GM23338 (cell line): ENCODE measurements around the gene ARSB. TPM values are rescaled to one million over a fixed set of nuclear protein-coding genes. Genes with fewer than 3 reads are reported as not detected.
"Not testable (repeated sequence)": the region's sequence is repeated elsewhere in the genome, so short reads cannot be mapped to it uniquely, and the experiment has no call there.

Source experiments
- ATAC-seq: fragments of 200-7000 bp; cut with Tn5 transposase; 3 replicates; pipeline ENCODE4 v1.9.1; 2020
- DNase-seq: peaks from one replicate; pipeline ENCODE4 v3.0.0-alpha.2; 2015; ENCODE audit warnings: low spot score
- H2AFZ ChIP-seq: fragments of 200-600 bp; sonication (generic); 2 replicates; pipeline ENCODE4 v1.8.0; 2016; ENCODE audit warnings: antibody characterized with exemption, mild to moderate bottlenecking, moderate library complexity
- H3F3A ChIP-seq: fragments of 200-600 bp; sonication (generic); replicated peaks from 2 replicates; pipeline ENCODE4 v1.8.0; 2017; ENCODE audit warnings: antibody characterized with exemption, mixed run types, low read depth
- H3K27ac ChIP-seq: fragments of 200-600 bp; sonication (generic); 2 replicates; pipeline ENCODE4 v1.6.1; 2016; ENCODE audit warnings: low read depth
- H3K27me3 ChIP-seq: fragments of 200-600 bp; sonication (generic); 2 replicates; pipeline ENCODE4 v1.8.0; 2016; ENCODE audit warnings: mild to moderate bottlenecking, mixed run types, moderate library complexity; ENCODE audit not compliant: insufficient read depth
- H3K36me3 ChIP-seq: fragments of 200-600 bp; sonication (generic); 2 replicates; pipeline ENCODE4 v1.8.0; 2016; ENCODE audit warnings: mild to moderate bottlenecking; ENCODE audit not compliant: insufficient read depth
- H3K4me1 ChIP-seq: fragments of 200-600 bp; sonication (generic); 2 replicates; pipeline ENCODE4 v1.8.0; 2016; ENCODE audit warnings: mild to moderate bottlenecking, moderate library complexity; ENCODE audit not compliant: insufficient read depth
- H3K4me2 ChIP-seq: fragments of 200-600 bp; sonication (generic); 2 replicates; pipeline ENCODE4 v1.7.1; 2017; ENCODE audit warnings: mixed run types
- H3K4me3 ChIP-seq: fragments of 200-600 bp; sonication (generic); 2 replicates; pipeline ENCODE4 v1.6.1; 2016; ENCODE audit warnings: mixed run types
- H3K79me2 ChIP-seq: fragments of 200-600 bp; sonication (generic); replicated peaks from 2 replicates; pipeline ENCODE4 v1.8.0; 2017; ENCODE audit warnings: mild to moderate bottlenecking; ENCODE audit not compliant: insufficient read depth
- H3K9me2 ChIP-seq: fragments of 200-600 bp; sonication (generic); 2 replicates; pipeline ENCODE4 v1.8.0; 2017; ENCODE audit not compliant: insufficient read depth
- H4K20me1 ChIP-seq: fragments of 200-600 bp; sonication (generic); replicated peaks from 2 replicates; pipeline ENCODE4 v1.8.0; 2017; ENCODE audit warnings: mild to moderate bottlenecking; ENCODE audit not compliant: insufficient read depth
- H3K27ac Mint-ChIP-seq: 2 replicates; pipeline ENCODE4 v1.8.0; 2020; ENCODE audit warnings: inconsistent platforms, mild to moderate bottlenecking, moderate library complexity, mixed read lengths
- H3K27me3 Mint-ChIP-seq: 3 replicates; pipeline ENCODE4 v1.8.0; 2022; ENCODE audit warnings: low read depth, mild to moderate bottlenecking, moderate library complexity, mixed read lengths, inconsistent platforms; ENCODE audit not compliant: insufficient read depth, poor library complexity
- H3K36me3 Mint-ChIP-seq: 3 replicates; pipeline ENCODE4 v1.8.0; 2021; ENCODE audit warnings: low read depth, mild to moderate bottlenecking, inconsistent platforms, moderate library complexity, mixed read lengths
- H3K4me1 Mint-ChIP-seq: 3 replicates; pipeline ENCODE4 v1.8.0; 2020; ENCODE audit warnings: mild to moderate bottlenecking, inconsistent platforms, mixed read lengths
- H3K4me3 Mint-ChIP-seq: 3 replicates; pipeline ENCODE4 v1.8.0; 2021; ENCODE audit warnings: moderate library complexity, mild to moderate bottlenecking, inconsistent platforms, mixed read lengths
- H3K9me3 Mint-ChIP-seq: 3 replicates; pipeline ENCODE4 v1.8.0; 2020; ENCODE audit warnings: moderate library complexity, mild to moderate bottlenecking, inconsistent platforms, mixed read lengths
- ETS1 ChIP-seq: IDR thresholded peaks from 2 replicates; pipeline ENCODE4 v1.6.1; 2016; ENCODE audit warnings: antibody characterized with exemption
- EZH2phosphoT487 ChIP-seq: fragments of 200-600 bp; sonication (generic); IDR thresholded peaks from one replicate; pipeline ENCODE4 v1.8.1; 2018; ENCODE audit warnings: antibody characterized with exemption; ENCODE audit not compliant: unreplicated experiment
- REST ChIP-seq: IDR thresholded peaks from one replicate; pipeline ENCODE4 v1.6.1; 2018; ENCODE audit warnings: antibody characterized with exemption; ENCODE audit not compliant: unreplicated experiment
- ZNF462 ChIP-seq: fragments of 250-450 bp; sonication (Bioruptor Pico); IDR thresholded peaks from 2 replicates; pipeline ENCODE4 v1.5.0; 2020; ENCODE audit warnings: mild to moderate bottlenecking, moderate library complexity
- polyA plus RNA-seq: library from polyadenylated mRNA; unstranded; fragments of >200 nt; fragmentation: Nextera tagmentation; extraction: Ambion mirVana; gene quantifications from 2 replicates; pipeline ENCODE4 v1.2.1, GENCODE V29; 2016
- total RNA-seq: library from RNA; depleted of rRNA; stranded (reverse); fragments of >200 nt; shearing (Covaris generic); gene quantifications from 2 replicates; pipeline ENCODE4 v1.2.3, GENCODE V29; 2014

The ARSB gene
- total and polyA plus RNA-seq, 2 experiments from 2014 or later = 7.4 to 24.6 TPM

GRCh38 chr5:78855026-78855425 lies 130.1 kb downstream of the ARSB start:
- H3K9me2 ChIP-seq = no peaks in the 10 kb centered on the region
- H2AFZ ChIP-seq = no peak overlapping the region
- peaks cover 30% of the 10 kb centered on the region for H3K36me3 Mint-ChIP-seq
- H4K20me1 ChIP-seq = no peaks in the 10 kb centered on the region
- TF ChIP-seq EZH2phosphoT487 (no peak), ETS1 (no peak), REST (no peak), ZNF462 (no peak)
- H3K4me1 Mint-ChIP-seq = no peaks in the 10 kb centered on the region
- no peaks in the 10 kb centered on the region for H3F3A ChIP-seq
- H3K36me3 ChIP-seq = no peaks in the 10 kb centered on the region
- peaks cover 49% of the 10 kb centered on the region for H3K9me3 Mint-ChIP-seq
- H3K4me3 ChIP-seq = no peak overlapping the region
- H3K79me2 ChIP-seq = no peaks in the 10 kb centered on the region
- no peak overlapping the region for H3K4me2 ChIP-seq
- DNase-seq (no peak), ATAC-seq (no peak)
- H3K27me3 ChIP-seq = no peaks in the 10 kb centered on the region
- no peak overlapping the region for H3K27ac Mint-ChIP-seq
- H3K4me3 Mint-ChIP-seq = no peak overlapping the region
- H3K27ac ChIP-seq = no peak overlapping the region
- H3K4me1 ChIP-seq = no peaks in the 10 kb centered on the region
- H3K27me3 Mint-ChIP-seq = no peaks in the 10 kb centered on the region

- not testable (repeated sequence) for H3K4me1 Mint-ChIP-seq, H3K4me3 Mint-ChIP-seq, H4K20me1 ChIP-seq, H2AFZ ChIP-seq, H3K27ac Mint-ChIP-seq, H3K36me3 ChIP-seq, H3K27me3 ChIP-seq, H3K79me2 ChIP-seq, H3K4me2 ChIP-seq, DNase-seq, H3K9me2 ChIP-seq, H3F3A ChIP-seq, H3K4me1 ChIP-seq, H3K27ac ChIP-seq, ATAC-seq, H3K27me3 Mint-ChIP-seq, H3K4me3 ChIP-seq
- Mint-ChIP-seq H3K9me3 (peaks cover 53% of the 10 kb centered on the region), H3K36me3 (peaks cover 30% of the 10 kb centered on the region)
Measured at GRCh38 chr5:78851891-78852290, 133.2 kb downstream of the ARSB start.
